Measurements from ENCODE around the gene ACO2. TPM values are rescaled to one million over a fixed set of nuclear protein-coding genes. Genes with fewer than 3 reads are reported as not detected.

Gene ACO2
- total RNA-seq, 1 donor from 2014 or later = 69.9 TPM

DNA sequence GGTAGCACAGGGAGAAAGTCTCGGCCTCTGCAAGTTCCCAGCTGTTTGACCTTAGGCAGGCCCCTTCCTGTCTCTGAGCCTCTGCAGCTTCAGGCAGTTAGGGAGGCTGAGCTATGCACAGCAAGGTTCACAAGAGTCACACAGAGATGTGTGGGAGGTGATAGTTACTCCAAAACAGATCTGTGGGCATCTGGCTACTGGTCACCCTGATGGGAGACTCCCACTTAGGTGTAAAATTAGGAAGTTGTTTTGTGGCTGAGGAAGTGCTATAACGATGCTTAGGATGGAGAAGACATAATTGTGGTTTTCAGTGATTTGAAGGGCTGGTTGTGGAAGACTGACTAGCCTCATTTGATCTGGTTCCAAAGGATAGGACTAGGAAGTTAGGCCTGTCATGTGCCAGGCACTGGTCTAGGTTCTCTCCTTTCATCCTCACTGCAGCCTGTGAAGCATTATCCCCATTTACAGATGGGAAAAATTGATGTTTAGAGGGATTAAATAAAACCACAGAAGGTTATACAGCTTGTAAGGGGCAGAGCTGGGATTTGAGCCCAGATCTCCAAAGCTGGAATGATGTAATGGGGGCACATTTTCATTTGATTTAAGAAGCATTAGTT lies 13.5 kb downstream of the ACO2 start:
- no peaks in the 10 kb centered on the region for H3K36me3 Mint-ChIP-seq
- H3K9me3 Mint-ChIP-seq = no peaks in the 10 kb centered on the region
- H3K27me3 Mint-ChIP-seq (ENCODE audit: low read depth) = no peaks in the 10 kb centered on the region
- TF ChIP-seq, protein P1, sequence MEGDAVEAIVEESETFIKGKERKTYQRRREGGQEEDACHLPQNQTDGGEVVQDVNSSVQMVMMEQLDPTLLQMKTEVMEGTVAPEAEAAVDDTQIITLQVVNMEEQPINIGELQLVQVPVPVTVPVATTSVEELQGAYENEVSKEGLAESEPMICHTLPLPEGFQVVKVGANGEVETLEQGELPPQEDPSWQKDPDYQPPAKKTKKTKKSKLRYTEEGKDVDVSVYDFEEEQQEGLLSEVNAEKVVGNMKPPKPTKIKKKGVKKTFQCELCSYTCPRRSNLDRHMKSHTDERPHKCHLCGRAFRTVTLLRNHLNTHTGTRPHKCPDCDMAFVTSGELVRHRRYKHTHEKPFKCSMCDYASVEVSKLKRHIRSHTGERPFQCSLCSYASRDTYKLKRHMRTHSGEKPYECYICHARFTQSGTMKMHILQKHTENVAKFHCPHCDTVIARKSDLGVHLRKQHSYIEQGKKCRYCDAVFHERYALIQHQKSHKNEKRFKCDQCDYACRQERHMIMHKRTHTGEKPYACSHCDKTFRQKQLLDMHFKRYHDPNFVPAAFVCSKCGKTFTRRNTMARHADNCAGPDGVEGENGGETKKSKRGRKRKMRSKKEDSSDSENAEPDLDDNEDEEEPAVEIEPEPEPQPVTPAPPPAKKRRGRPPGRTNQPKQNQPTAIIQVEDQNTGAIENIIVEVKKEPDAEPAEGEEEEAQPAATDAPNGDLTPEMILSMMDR (IDR thresholded peaks at IDR 0.05; ENCODE audit: unreplicated experiment) = no peak
- DNase-seq (ENCODE audit: low spot score in 2 of 2, unreplicated experiment in 2 of 2) = no peak
- no peak overlapping the region for H3K4me3 Mint-ChIP-seq
- no peak overlapping the region for H3K27ac Mint-ChIP-seq
- peaks cover 4% of the 10 kb centered on the region for H3K4me1 Mint-ChIP-seq

DNA sequence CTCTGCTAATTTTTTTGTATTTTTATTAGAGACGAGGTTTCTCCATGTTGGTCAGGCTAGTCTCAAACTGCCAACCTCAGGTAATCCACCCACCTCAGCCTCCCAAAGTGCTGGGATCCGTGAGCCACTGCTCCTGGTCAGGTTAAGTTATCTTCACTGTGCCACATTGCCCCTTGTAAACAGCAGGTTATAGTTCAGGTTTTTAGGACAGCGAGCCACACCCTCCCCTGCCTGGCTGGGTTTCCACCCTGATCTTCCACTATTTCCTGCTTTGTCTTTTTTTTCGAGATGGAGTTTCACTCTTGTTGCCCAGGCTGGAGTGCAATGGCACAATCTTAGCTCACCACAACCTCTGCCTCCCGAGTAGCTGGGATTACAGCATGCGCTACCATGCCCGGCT lies 16.1 kb downstream of the ACO2 start:
- no peak overlapping the region for H3K27ac Mint-ChIP-seq
- H3K36me3 Mint-ChIP-seq = no peaks in the 10 kb centered on the region
- no peak for DNase-seq (ENCODE audit: low spot score in 2 of 2, unreplicated experiment in 2 of 2)
- no peaks in the 10 kb centered on the region for H3K9me3 Mint-ChIP-seq
- H3K27me3 Mint-ChIP-seq (ENCODE audit: low read depth) = no peaks in the 10 kb centered on the region
- H3K4me3 Mint-ChIP-seq = no peak overlapping the region
- TF ChIP-seq, protein P1 (IDR thresholded peaks at IDR 0.05; ENCODE audit: unreplicated experiment) = no peak
- peaks cover 4% of the 10 kb centered on the region for H3K4me1 Mint-ChIP-seq

DNA sequence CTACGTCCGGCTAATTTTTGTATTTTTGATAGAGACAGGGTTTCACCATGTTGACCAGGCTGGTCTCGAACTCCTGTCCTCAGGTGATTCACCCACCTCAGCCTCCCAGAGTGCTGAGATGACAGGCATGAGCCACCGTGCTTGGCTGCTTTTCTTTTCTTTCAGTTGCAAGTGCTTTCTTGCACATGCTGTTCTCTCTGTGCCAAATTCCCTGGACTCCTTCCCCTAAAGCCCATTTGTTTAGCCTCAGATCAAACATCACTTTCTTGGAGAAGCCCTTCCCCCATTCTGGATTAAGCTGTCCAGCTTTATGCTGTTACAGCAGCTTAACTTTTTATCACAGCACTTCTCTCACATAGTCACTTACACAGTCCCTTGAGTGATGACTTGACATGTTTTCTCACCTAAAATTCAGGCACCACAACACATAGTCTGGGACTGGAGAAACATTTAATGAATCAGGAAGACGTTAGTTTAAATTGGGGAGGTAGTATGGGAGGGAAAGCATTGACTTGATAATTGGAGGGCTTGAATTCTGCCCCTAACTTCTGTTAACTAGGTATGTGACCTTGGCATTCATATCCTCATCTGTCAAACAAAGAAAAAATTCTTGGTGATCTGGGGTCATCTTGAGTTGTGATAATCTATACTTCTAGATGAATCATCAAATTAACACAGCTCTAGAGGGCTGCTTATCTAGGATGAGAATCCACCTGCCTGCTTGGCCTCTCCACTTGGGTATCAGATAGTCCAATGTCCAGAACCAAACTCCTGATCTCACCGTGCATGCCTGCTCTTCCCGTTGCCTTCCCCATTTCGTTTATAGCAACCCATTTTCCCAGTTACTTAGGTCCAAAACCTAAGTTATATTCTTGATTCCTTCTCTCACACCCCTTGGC lies 18.4 kb downstream of the ACO2 start:
- DNase-seq (ENCODE audit: low spot score in 2 of 2, unreplicated experiment in 2 of 2) = no peak
- Mint-ChIP-seq H3K27ac (no peak overlapping the region), H3K9me3 (no peaks in the 10 kb centered on the region), H3K27me3 (ENCODE audit: low read depth) (no peaks in the 10 kb centered on the region), H3K4me3 (no peak overlapping the region), H3K36me3 (no peaks in the 10 kb centered on the region), H3K4me1 (peaks cover 18% of the 10 kb centered on the region)
- TF ChIP-seq, protein P1 (IDR thresholded peaks at IDR 0.05; ENCODE audit: unreplicated experiment) = no peak

DNA sequence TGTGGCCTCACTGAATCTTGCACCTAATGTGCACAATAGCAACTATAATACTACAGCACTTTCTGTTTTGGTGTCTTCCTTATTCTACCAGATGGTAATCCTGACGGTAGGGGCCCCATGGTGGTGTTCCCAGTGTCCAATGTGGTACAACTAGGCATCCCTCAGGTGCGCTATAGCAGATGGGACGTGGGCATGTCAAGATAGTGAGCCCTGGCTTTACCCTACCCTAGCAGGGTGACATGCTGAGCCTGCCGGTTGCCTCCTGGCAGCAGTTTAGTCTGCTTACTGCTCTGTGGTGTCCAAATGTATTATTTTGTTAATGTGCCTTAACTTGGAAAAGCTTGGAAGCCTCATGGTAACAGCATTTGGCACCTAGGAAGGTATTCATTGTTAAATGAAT lies 19.2 kb downstream of the ACO2 start:
- Mint-ChIP-seq H3K4me1 (peaks cover 18% of the 10 kb centered on the region), H3K27ac (no peak overlapping the region), H3K9me3 (no peaks in the 10 kb centered on the region), H3K27me3 (ENCODE audit: low read depth) (no peaks in the 10 kb centered on the region), H3K36me3 (no peaks in the 10 kb centered on the region), H3K4me3 (no peak overlapping the region)
- TF ChIP-seq, protein P1 (IDR thresholded peaks at IDR 0.05; ENCODE audit: unreplicated experiment) = no peak
- DNase-seq (ENCODE audit: low spot score in 2 of 2, unreplicated experiment in 2 of 2) = no peak

DNA sequence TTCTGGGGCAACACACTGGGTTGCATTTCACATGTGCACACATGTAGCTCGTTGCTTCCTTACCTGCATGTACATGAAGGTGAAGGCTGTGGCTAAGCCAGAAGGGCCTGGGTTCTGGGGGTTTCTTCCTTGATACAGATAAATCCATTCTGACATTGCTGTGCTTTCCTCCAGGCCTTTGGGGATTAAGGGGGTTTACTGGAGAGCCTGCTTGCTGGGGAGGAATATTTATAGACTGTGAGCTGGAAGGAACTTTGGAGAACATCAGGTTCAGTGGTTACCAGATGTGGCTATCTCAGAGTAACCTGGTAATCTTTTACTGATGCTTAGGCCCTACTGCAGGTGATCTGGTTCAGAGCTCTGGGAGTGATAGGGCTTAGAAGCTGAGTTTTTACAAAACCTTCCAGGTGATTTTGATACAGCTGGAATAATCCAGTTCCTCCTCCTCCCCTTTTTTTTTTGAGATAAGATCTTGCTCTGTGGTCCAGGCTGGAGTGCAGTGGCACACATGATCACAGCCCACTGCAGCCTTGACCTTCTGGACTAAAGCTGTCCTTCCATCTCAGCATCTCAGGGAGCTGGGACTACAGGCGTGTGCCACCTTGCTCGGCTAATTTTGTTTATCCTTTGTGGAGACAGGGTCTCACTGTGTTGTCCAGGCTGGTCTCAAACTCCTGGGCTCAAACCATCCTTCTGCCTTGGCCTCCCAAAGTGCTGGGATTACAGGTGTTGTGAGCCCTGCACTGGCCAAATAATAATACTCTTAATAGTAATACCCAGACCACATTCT lies 19.9 kb downstream of the ACO2 start:
- H3K4me3 Mint-ChIP-seq = no peak overlapping the region
- peaks cover 18% of the 10 kb centered on the region for H3K4me1 Mint-ChIP-seq
- TF ChIP-seq, protein P1 (IDR thresholded peaks at IDR 0.05; ENCODE audit: unreplicated experiment) = no peak
- no peaks in the 10 kb centered on the region for H3K36me3 Mint-ChIP-seq
- H3K27me3 Mint-ChIP-seq (ENCODE audit: low read depth) = no peaks in the 10 kb centered on the region
- DNase-seq (ENCODE audit: low spot score in 2 of 2, unreplicated experiment in 2 of 2) = no peak
- no peaks in the 10 kb centered on the region for H3K9me3 Mint-ChIP-seq
- no peak overlapping the region for H3K27ac Mint-ChIP-seq
